AG09319 (cell line): ENCODE measurements around the gene CYB5R4.

Experiments
- DNase-seq: peaks from one replicate; pipeline ENCODE4 v3.0.0-alpha.2; 2010; ENCODE audit warnings: low read depth; ENCODE audit errors: extremely low read depth
- TF ChIP-seq, protein P1 (sequence below): IDR thresholded peaks from 2 replicates; pipeline ENCODE4 v1.5.1; 2011; ENCODE audit warnings: low read depth, mild to moderate bottlenecking, inconsistent platforms, low read length, moderate library complexity

The CYB5R4 gene, protein sequence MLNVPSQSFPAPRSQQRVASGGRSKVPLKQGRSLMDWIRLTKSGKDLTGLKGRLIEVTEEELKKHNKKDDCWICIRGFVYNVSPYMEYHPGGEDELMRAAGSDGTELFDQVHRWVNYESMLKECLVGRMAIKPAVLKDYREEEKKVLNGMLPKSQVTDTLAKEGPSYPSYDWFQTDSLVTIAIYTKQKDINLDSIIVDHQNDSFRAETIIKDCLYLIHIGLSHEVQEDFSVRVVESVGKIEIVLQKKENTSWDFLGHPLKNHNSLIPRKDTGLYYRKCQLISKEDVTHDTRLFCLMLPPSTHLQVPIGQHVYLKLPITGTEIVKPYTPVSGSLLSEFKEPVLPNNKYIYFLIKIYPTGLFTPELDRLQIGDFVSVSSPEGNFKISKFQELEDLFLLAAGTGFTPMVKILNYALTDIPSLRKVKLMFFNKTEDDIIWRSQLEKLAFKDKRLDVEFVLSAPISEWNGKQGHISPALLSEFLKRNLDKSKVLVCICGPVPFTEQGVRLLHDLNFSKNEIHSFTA

DNA sequence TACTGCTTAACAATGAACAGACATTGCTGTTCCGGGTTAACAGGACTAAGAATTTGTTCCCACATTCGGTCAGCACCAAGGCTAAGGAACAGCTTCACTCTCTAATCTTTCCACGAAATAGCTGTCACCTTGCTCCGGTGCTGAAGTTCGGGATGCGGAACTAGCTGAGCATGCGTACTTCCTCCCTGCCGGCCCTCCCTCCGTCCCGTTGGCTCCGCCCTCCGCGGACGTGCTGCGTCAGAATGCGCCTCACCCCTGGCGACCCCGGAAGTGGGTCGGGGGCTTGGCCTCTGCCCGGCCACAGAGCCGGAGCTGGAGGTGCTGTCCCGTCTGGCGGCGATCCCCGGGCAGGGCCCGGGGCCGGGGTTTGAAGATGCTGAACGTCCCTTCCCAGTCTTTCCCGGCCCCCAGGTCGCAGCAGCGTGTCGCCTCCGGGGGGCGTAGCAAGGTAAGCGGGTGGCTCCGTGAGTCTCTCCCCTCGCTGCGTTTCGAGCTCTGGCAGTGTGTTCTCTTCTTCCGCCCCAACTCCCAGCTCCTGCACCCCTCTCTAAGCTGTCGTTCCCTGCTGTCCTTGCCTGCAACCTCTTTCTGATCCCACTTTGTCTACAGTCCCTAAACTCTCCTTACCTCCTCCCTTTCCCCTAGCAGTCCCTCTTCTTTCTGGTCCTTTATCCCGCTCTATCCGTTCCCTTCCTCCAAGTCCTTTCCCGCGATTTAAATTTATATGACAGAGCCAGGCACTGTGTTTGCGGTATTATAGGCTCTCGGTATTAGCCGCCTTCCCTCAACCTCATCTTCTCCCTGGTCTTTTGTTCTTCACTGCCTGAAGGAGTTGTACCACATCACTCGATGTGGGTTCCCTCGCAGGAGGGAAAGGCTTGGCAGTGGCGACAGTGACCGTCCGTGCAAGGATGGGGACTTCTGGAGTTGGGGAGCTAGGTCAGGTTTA, at the start of gene CYB5R4:
TSS of gene CYB5R4 (plus strand) at position 280 of the 949 bp plus-strand sequence. CDS start at position 374, 94 bp downstream.
- TF ChIP-seq, protein P1, sequence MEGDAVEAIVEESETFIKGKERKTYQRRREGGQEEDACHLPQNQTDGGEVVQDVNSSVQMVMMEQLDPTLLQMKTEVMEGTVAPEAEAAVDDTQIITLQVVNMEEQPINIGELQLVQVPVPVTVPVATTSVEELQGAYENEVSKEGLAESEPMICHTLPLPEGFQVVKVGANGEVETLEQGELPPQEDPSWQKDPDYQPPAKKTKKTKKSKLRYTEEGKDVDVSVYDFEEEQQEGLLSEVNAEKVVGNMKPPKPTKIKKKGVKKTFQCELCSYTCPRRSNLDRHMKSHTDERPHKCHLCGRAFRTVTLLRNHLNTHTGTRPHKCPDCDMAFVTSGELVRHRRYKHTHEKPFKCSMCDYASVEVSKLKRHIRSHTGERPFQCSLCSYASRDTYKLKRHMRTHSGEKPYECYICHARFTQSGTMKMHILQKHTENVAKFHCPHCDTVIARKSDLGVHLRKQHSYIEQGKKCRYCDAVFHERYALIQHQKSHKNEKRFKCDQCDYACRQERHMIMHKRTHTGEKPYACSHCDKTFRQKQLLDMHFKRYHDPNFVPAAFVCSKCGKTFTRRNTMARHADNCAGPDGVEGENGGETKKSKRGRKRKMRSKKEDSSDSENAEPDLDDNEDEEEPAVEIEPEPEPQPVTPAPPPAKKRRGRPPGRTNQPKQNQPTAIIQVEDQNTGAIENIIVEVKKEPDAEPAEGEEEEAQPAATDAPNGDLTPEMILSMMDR, result peak; percentile 52
- DNase-seq, result peak; percentile 89

DNA sequence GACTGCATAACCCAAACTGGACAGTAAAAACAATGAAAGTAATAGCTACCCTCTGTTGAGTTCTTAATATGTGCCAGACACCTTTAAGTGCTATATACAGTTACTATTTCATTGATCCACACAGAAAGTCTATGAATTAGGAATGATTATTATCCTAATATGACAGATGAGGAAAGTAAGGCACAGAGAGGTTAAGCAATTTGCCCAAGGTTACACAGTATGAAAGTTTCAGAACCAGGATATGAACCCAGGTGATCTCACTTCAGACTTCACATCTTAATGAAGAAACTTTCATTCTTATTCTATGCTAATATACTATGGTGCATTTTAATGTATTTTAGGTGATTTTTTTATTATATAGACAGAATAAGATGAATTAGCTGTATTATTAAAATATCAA, 46.9 kb upstream of the CYB5R4 start:
- TF ChIP-seq, protein P1, result no peak
- DNase-seq, result no peak

DNA sequence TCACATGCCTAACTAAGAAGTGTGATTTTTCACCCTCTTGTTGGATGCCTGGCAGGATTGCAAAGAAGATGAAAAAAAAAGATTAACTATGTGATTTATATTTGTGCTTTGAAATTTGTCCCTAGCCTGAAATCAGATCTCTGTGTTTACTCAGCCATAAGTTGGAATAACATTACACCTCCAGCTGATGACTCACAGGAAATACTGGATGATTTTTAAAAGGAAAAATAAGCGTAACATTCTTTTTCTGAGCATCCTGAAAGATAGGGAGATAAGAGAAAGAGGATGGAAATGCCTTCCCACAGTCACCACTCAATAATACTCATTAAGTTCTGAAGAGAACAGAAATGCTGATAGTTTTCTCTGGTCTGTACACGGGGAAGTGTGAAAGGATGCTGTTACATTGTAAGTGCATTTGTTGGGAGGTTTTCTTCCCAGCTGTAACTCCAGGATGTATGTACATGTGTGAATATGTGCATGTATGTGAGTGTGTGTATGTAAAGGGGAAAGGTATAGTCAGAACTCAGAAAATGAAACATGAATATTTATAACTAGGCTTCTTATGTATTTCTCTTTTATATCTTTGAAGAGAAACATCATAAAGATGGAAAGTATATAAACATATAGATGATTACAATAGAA, 43.7 kb upstream of the CYB5R4 start:
- no peak for DNase-seq
- TF ChIP-seq, protein P1, result no peak

DNA sequence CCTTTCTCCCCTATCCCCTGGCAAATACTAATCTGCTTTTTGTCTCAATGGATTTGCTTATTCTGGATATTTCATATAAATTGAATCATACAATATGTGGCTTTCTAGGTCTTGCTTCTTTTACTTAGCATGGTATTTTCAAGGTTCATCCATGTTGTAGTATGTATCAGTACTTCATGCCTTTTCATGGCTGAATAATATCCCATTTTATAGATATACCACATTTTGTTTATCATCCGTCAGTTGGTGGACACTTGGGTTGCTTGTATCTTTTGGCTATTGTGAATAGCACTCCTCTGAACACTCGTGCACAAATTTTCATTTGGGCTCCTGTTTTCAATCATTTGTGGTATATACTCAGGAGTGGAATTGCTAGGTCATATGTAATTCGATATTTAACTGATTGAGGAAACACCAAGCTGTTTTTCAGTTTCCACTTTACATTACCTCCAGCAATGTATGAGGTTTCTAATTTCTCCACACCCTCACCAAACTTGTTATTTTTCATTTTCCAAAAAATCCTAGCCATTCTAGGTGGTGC, 36.8 kb upstream of the CYB5R4 start:
- no peak for DNase-seq
- TF ChIP-seq, protein P1, result no peak

DNA sequence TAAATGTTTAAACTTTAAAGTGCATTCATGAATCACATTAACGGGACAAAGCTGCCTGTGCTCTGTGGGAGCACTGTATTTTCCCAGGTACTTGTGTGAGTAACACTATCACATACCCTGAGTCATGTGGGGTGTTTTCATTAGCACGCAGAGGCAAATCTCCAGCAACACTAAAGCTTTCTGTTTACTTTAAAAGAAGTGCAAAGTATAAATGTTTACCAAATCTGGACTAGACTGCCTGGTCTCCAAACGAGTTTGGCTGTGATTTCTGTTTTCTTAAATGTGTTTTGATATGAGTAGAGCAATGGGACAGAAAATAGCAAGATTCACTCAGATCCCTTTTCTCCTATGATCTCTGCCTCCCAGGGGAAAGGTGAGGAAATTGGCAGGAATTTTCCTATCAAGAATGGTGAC, 35.1 kb upstream of the CYB5R4 start:
- TF ChIP-seq, protein P1, result no peak
- no peak for DNase-seq

DNA sequence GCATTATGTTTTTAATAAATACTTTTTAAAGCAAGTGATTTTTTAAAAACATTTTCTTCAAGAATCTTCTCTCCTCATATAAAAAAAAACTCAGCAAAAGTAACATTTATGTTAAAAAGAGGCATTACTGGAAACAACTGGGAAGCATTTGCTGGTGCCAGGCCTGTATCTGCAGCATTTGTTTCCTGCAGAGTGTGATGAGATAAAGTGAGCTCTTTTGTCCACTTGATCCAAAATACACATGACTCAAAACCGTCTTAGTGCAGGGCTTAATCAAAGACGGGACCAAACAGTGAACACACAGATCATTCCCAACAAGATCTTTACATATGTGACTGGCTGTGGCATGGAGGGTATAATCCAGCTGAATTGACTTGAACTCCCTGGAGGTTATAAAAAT, 34.7 kb upstream of the CYB5R4 start:
- DNase-seq, result no peak
- TF ChIP-seq, protein P1, result no peak
